Stimulated activated naive B cell treated with anti-CD40 and anti-IgM and Interleukin-4, amounts not matched to agents 10 μg/mL and 1 μg/mL and 100 μg/mL, for 72 hours (primary cell): ENCODE results near the gene PLEKHO1.
A peak's percentile ranks its signal among the peaks of the same experiment; 100 is the strongest.

Source experiments
- ATAC-seq, 2 donors: fragments of 150-1000 bp; cut with Tn5 transposase; replicated peaks; 2 replicates each; pipeline ENCODE4 v1.10.0; 2021; ENCODE audit warnings: moderate library complexity in 1 of 2
- DNase-seq: peaks from one replicate; pipeline ENCODE4 v3.0.0; 2021
- H3K27ac Mint-ChIP-seq: one replicate; pipeline ENCODE4 v1.8.0; 2022; ENCODE audit warnings: mild to moderate bottlenecking, mixed read lengths
- H3K27me3 Mint-ChIP-seq, 2 donors: one replicate each; pipeline ENCODE4 v1.8.0; 2022; ENCODE audit warnings: mixed read lengths in 2 of 2
- H3K36me3 Mint-ChIP-seq, 2 donors: one replicate each; pipeline ENCODE4 v1.8.0; 2022; ENCODE audit warnings: mixed read lengths in 2 of 2, mild to moderate bottlenecking in 1 of 2
- H3K4me1 Mint-ChIP-seq, 2 donors: one replicate each; pipeline ENCODE4 v1.8.0; 2022; ENCODE audit warnings: mixed read lengths in 2 of 2, mild to moderate bottlenecking in 1 of 2
- H3K4me3 Mint-ChIP-seq, 2 donors: one replicate each; pipeline ENCODE4 v1.8.0; 2022; ENCODE audit warnings: mild to moderate bottlenecking in 2 of 2, mixed read lengths in 2 of 2, moderate library complexity in 1 of 2
- H3K9me3 Mint-ChIP-seq, 2 donors: one replicate each; pipeline ENCODE4 v1.8.0; 2022; ENCODE audit warnings: mixed read lengths in 2 of 2, mild to moderate bottlenecking in 1 of 2

PLEKHO1 gene

GRCh38 chr1:150149271-150150132 is at the start of gene PLEKHO1:
TSS of gene PLEKHO1 (plus strand) at chr1:150149916. CDS start at chr1:150150258, 342 bp downstream.
- DNase-seq: peak; percentile 59
- Mint-ChIP-seq H3K9me3 (no peaks in the 10 kb centered on the region), H3K4me3 (peak within 1 kb of the TSS; percentile 95), H3K27ac (peak within 1 kb of the TSS; percentile 96), H3K27me3 (no peaks in the 10 kb centered on the region), H3K36me3 (peaks cover 17 to 30% of the 10 kb centered on the region in 2 donors), H3K4me1 (peaks cover 44 to 63% of the 10 kb centered on the region in 2 donors)
- ATAC-seq: peak; percentile 68 to 76

- Mint-ChIP-seq H3K36me3 (peaks cover 32 to 48% of the 10 kb centered on the region in 2 donors), H3K27me3 (no peaks in the 10 kb centered on the region), H3K27ac (no peak overlapping the region), H3K4me1 (peaks cover 0 to 8% of the 10 kb centered on the region in 2 donors), H3K4me3 (no peak overlapping the region), H3K9me3 (peaks cover 0 to 2% of the 10 kb centered on the region in 2 donors)
- DNase-seq (no peak), ATAC-seq (no peak)
Measured at GRCh38 chr1:150102986-150103385, 46.7 kb upstream of the PLEKHO1 start.

GRCh38 chr1:150106341-150106740 is 43.4 kb upstream of the PLEKHO1 start:
- Mint-ChIP-seq H3K27me3 (no peaks in the 10 kb centered on the region), H3K9me3 (peaks cover 0 to 2% of the 10 kb centered on the region in 2 donors), H3K36me3 (peaks cover 23 to 42% of the 10 kb centered on the region in 2 donors), H3K4me3 (no peak overlapping the region), H3K27ac (no peak overlapping the region), H3K4me1 (peaks cover 2 to 23% of the 10 kb centered on the region in 2 donors)
- ATAC-seq: no peak
- DNase-seq: no peak

GRCh38 chr1:150109586-150109985 is 40.1 kb upstream of the PLEKHO1 start:
- H3K27ac Mint-ChIP-seq: peak overlapping the region; percentile 38
- DNase-seq (no peak), ATAC-seq (peak; percentile 50 to 71)
- H3K27me3 Mint-ChIP-seq: no peaks in the 10 kb centered on the region
- peaks cover 0 to 2% of the 10 kb centered on the region in 2 donors for H3K9me3 Mint-ChIP-seq
- peaks cover 2 to 23% of the 10 kb centered on the region in 2 donors for H3K4me1 Mint-ChIP-seq
- H3K36me3 Mint-ChIP-seq: peaks cover 36 to 46% of the 10 kb centered on the region in 2 donors
- peak overlapping the region in 1 of 2 donors; percentile 16 for H3K4me3 Mint-ChIP-seq

GRCh38 chr1:150110116-150110515 is 39.6 kb upstream of the PLEKHO1 start:
- no peak overlapping the region for H3K27ac Mint-ChIP-seq
- peaks cover 2 to 3% of the 10 kb centered on the region in 2 donors for H3K9me3 Mint-ChIP-seq
- H3K4me1 Mint-ChIP-seq: peaks cover 2 to 23% of the 10 kb centered on the region in 2 donors
- H3K4me3 Mint-ChIP-seq: no peak overlapping the region
- H3K27me3 Mint-ChIP-seq: no peaks in the 10 kb centered on the region
- DNase-seq: no peak
- H3K36me3 Mint-ChIP-seq: peaks cover 36 to 48% of the 10 kb centered on the region in 2 donors
- ATAC-seq: no peak

- Mint-ChIP-seq H3K27ac (no peak overlapping the region), H3K4me1 (peaks cover 2 to 23% of the 10 kb centered on the region in 2 donors), H3K36me3 (peaks cover 39 to 52% of the 10 kb centered on the region in 2 donors), H3K27me3 (no peaks in the 10 kb centered on the region), H3K9me3 (peaks cover 4 to 6% of the 10 kb centered on the region in 2 donors), H3K4me3 (no peak overlapping the region)
- DNase-seq (no peak), ATAC-seq (no peak)
Measured at GRCh38 chr1:150111670-150112069, 38.0 kb upstream of the PLEKHO1 start.

- ATAC-seq (no peak), DNase-seq (no peak)
- H3K4me1 Mint-ChIP-seq: peaks cover 0 to 7% of the 10 kb centered on the region in 2 donors
- H3K4me3 Mint-ChIP-seq: no peak overlapping the region
- H3K36me3 Mint-ChIP-seq: peaks cover 33 to 45% of the 10 kb centered on the region in 2 donors
- peaks cover 4 to 6% of the 10 kb centered on the region in 2 donors for H3K9me3 Mint-ChIP-seq
- H3K27ac Mint-ChIP-seq: no peak overlapping the region
- H3K27me3 Mint-ChIP-seq: no peaks in the 10 kb centered on the region
Measured at GRCh38 chr1:150115121-150115520, 34.6 kb upstream of the PLEKHO1 start.

GRCh38 chr1:150118716-150119115 is 31.0 kb upstream of the PLEKHO1 start:
- DNase-seq: no peak
- Mint-ChIP-seq H3K36me3 (peaks cover 25 to 42% of the 10 kb centered on the region in 2 donors), H3K9me3 (peaks cover 4 to 6% of the 10 kb centered on the region in 2 donors)

GRCh38 chr1:150121236-150121862 is 28.4 kb upstream of the PLEKHO1 start:
- Mint-ChIP-seq H3K36me3 (peaks cover 9 to 18% of the 10 kb centered on the region in 2 donors), H3K27ac (no peak overlapping the region), H3K4me3 (no peak overlapping the region), H3K9me3 (no peaks in the 10 kb centered on the region), H3K4me1 (peaks cover 5 to 16% of the 10 kb centered on the region in 2 donors), H3K27me3 (no peaks in the 10 kb centered on the region)
- DNase-seq (no peak), ATAC-seq (no peak)

More at GRCh38 chr1:150118716-150119115, 31.0 kb upstream of the PLEKHO1 start:
- H3K4me3 Mint-ChIP-seq: no peak overlapping the region
- ATAC-seq: no peak
- peaks cover 5 to 16% of the 10 kb centered on the region in 2 donors for H3K4me1 Mint-ChIP-seq
- no peak overlapping the region for H3K27ac Mint-ChIP-seq
- H3K27me3 Mint-ChIP-seq: no peaks in the 10 kb centered on the region

GRCh38 chr1:150126811-150127210 is 22.9 kb upstream of the PLEKHO1 start:
- Mint-ChIP-seq H3K27me3 (no peaks in the 10 kb centered on the region), H3K9me3 (no peaks in the 10 kb centered on the region), H3K4me1 (peaks cover 2 to 5% of the 10 kb centered on the region in 2 donors), H3K36me3 (peaks cover 12 to 14% of the 10 kb centered on the region in 2 donors), H3K27ac (no peak overlapping the region), H3K4me3 (no peak overlapping the region)
- no peak for ATAC-seq
- no peak for DNase-seq

GRCh38 chr1:150127464-150127863 is 22.3 kb upstream of the PLEKHO1 start:
- Mint-ChIP-seq H3K4me1 (peaks cover 0 to 2% of the 10 kb centered on the region in 2 donors), H3K9me3 (no peaks in the 10 kb centered on the region), H3K36me3 (peaks cover 7 to 9% of the 10 kb centered on the region in 2 donors), H3K27ac (no peak overlapping the region), H3K27me3 (no peaks in the 10 kb centered on the region), H3K4me3 (no peak overlapping the region)
- no peak for DNase-seq
- no peak for ATAC-seq

- peak overlapping the region; percentile 37 for H3K27ac Mint-ChIP-seq
- H3K27me3 Mint-ChIP-seq: no peaks in the 10 kb centered on the region
- no peak for DNase-seq
- H3K9me3 Mint-ChIP-seq: no peaks in the 10 kb centered on the region
- H3K36me3 Mint-ChIP-seq: peaks cover 6 to 10% of the 10 kb centered on the region in 2 donors
- no peak for ATAC-seq
- peaks cover 0 to 2% of the 10 kb centered on the region in 2 donors for H3K4me1 Mint-ChIP-seq
- no peak overlapping the region for H3K4me3 Mint-ChIP-seq
Measured at GRCh38 chr1:150127868-150128267, 21.8 kb upstream of the PLEKHO1 start.

- DNase-seq (no peak), ATAC-seq (no peak)
- Mint-ChIP-seq H3K27ac (no peak overlapping the region), H3K9me3 (no peaks in the 10 kb centered on the region), H3K27me3 (no peaks in the 10 kb centered on the region), H3K4me3 (no peak overlapping the region), H3K36me3 (peaks cover 8 to 13% of the 10 kb centered on the region in 2 donors), H3K4me1 (peaks cover 0 to 5% of the 10 kb centered on the region in 2 donors)
Measured at GRCh38 chr1:150132372-150132771, 17.3 kb upstream of the PLEKHO1 start.

GRCh38 chr1:150134537-150134936 is 15.2 kb upstream of the PLEKHO1 start:
- Mint-ChIP-seq H3K4me3 (no peak overlapping the region), H3K4me1 (peaks cover 0 to 4% of the 10 kb centered on the region in 2 donors), H3K9me3 (no peaks in the 10 kb centered on the region), H3K27me3 (no peaks in the 10 kb centered on the region), H3K27ac (no peak overlapping the region), H3K36me3 (peaks cover 8 to 12% of the 10 kb centered on the region in 2 donors)
- DNase-seq (no peak), ATAC-seq (no peak)
